GM18858 (cell line): ENCODE data around the gene ZBTB5.
"Not testable (repeated sequence)": the region's sequence is repeated elsewhere in the genome, so short reads cannot be mapped to it uniquely, and the experiment has no call there.

Experiments
- ATAC-seq: cut with Tn5 transposase; IDR thresholded peaks from one replicate; pipeline ENCODE4 v1.9.1; 2021; ENCODE audit not compliant: unreplicated experiment

The ZBTB5 gene

DNA sequence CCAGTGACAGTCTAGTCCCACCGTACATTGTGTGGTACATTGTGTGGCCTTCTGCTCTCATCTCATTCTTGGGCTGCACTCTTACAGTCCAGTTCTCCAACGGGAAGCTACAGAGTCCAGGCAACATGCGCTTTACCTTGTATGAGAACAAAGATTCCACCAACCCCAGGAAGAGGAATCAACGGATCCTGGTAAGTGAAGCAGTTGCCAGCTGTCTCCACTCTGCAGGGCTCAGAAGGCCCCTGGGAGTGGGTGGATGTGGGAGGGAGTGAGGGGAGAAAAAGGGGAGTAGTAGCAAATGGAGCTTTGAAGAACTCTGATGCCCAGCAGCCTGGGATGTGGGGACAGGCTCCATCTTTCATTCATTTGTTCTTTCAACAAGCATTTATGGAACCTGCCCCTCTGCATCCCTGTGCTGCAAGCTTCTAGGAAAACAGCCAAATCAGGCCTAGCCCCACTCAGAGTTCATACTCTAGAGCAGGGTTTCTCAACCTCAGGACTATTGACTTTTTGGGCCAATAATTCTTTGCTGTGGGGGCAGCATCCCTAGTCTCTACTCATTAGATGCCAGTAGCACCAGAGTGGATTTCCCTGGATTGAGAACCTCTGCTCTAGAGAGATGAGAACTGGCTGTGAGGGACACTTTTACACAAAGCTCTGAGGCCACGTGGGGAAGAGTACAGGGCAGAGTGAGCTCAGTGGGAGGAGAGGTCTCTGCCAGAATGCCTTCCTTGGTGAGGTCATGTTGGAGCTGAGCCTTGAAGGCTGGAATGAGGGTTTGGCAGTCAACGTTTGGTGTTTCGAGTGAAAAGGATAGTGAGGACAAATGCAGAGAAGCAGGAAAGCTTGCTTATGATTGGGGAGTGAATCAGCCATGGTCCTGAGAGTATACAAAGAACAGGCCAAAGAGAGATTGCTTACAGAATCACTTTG, 21.6 kb upstream of the ZBTB5 start:
- ATAC-seq = no peak

- ATAC-seq = no peak
These were observed 21.0 kb upstream of the ZBTB5 start for GRCh38 chr9:37486256-37486615.

GRCh38 chr9:37485389-37486255, 20.4 kb upstream of the ZBTB5 start, which contains the start of gene POLR1E:
POLR1E (plus strand) TSS chr9:37485948; CDS start chr9:37486048, 100 bp downstream.
- ATAC-seq = peak; percentile 92

- ATAC-seq = no peak
These were observed 15.5 kb upstream of the ZBTB5 start for GRCh38 chr9:37480759-37481158.

DNA sequence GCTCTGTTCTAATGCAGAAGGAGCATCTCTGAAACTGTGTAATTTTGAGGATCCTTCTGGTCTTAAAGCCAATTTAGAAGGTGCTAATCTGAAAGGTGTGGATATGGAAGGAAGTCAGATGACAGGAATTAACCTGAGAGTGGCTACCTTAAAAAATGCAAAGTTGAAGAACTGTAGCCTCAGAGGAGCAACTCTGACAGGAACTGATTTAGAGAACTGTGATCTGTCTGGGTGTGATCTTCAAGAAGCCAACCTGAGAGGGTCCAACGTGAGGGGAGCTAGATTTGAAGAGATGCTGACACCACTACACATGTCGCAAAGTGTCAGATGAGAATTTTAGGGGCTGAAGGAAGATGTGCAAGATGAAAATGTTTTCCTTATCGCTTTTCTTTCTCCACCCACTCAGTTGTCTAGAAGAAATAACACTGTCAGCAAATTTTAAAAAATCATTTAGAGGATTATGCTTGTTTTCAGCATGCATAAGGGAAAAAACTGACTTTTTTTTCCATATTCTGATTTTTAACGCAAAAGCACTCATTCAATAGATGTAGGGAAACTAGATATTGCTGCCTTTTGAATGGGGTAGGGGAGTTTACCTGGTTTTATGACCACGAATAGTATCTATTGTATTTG, 12.9 kb upstream of the ZBTB5 start:
- ATAC-seq = not testable (repeated sequence)

DNA sequence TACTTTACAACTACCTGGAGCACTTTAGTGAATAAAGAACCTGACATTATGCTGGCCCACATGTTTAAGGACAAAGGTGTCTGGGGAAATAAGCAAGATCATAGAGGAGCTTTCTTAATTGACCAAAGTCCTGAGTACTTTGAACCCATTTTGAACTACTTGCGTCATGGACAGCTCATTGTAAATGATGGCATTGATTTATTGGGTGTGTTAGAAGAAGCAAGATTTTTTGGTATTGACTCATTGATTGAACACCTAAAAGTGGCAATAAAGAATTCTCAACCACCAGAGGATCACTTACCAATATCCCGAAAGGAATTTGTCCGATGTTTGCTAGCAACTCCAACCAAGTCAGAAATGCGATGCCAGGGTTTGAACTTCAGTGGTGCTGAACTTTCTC, 12.2 kb upstream of the ZBTB5 start:
- not testable (repeated sequence) for ATAC-seq

DNA sequence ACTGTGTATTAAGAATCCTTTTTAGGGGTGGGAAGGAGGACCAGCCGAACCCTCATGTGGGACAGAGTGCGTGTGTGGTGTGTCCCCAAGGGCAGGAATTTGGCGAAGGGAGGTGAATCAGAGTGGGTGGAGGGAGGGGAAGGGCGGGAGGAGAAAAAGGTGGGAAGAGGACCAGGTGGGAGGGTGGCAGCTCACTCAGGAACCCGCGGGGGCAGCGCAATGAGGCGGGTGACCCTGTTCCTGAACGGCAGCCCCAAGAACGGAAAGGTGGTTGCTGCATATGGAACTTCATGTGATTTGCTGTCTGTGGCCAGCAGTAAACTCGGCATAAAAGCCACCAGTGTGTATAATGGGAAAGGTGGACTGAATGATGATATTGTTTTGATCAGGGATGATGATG, 11.7 kb upstream of the ZBTB5 start:
- ATAC-seq = no peak

- no peak for ATAC-seq
These were observed 9.2 kb upstream of the ZBTB5 start for GRCh38 chr9:37474438-37474837.

DNA sequence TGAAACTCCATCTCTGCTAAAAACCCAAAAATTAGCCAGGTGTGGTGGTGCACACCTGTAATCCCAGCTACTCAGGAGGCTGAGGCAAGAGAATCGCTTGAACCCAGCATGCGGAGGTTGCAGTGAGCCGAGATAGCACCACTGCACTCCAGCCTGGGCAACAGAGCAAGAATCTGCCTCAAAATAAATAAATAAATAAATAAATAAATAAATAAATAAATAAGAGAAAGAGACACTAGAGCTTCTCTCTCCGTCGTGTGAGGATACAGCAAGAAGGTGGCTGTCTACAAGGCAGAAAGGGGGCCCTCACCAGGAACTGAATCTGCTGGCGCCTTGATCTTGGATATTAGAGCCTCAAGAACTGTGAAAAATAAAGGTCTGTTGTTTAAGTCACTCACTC, 8.7 kb upstream of the ZBTB5 start:
- ATAC-seq = not testable (repeated sequence)

DNA sequence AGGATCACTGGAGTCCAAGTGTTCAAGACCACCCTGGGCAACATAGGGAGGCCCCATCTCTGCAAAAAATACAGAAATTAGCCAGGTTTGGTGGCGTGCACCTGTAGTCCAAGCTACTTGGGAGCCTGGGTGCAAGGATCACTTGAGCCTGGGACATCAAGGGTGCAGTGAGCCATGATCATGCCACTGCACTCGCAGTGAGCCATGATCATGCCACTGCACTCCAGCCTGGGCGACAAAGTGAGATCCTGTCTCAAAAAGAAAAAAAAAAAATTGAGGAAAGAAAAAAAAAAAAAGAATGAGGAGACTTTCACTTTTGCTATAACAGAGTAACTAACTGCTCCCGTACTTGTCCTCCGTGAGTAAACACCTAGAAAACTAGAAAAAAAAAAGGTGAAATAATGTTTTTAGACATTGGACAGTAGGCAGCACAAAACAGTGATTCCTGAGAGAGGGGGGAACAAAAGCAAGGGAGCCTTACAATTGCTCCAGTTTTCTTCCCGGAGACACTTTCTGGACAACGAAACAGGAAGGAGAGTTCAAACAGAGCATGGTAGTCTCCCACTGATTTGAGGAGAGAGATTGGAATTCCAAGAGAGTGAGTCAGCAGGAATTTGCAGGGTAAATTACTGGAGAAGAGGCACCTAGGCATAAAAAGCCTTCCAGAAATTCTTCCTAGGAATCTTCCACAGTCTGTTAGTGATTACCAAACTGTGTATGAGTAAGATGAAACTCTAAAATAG, 6.9 kb upstream of the ZBTB5 start:
- no peak for ATAC-seq

- ATAC-seq = no peak
These were observed 3.4 kb upstream of the ZBTB5 start for GRCh38 chr9:37468620-37469019.

GRCh38 chr9:37467530-37467929, 2.3 kb upstream of the ZBTB5 start:
- not testable (repeated sequence) for ATAC-seq

GRCh38 chr9:37466037-37466709, 923 bp upstream of the ZBTB5 start:
- ATAC-seq = no peak

GRCh38 chr9:37464426-37465248, 613 bp downstream of the ZBTB5 start:
- ATAC-seq = peak; percentile 23

DNA sequence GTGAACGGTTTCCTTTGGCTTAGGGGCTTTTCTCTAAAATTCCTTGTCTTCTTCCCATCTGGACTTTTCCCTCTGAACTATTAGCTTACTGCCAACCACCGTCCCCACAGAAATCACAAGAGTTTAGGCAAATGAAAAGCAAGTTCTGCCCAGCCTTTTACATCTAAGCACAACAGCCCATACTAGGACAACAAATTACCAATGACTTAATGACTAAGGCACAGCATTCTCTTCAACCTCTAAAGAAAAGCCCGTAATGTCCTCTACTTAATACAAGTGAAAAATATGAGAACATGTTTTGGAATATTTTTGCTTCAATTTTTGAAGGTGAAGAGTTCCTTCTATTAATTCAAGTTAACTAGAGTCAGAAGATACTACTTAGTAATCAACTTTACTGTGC, 1.2 kb downstream of the ZBTB5 start:
- no peak for ATAC-seq

DNA sequence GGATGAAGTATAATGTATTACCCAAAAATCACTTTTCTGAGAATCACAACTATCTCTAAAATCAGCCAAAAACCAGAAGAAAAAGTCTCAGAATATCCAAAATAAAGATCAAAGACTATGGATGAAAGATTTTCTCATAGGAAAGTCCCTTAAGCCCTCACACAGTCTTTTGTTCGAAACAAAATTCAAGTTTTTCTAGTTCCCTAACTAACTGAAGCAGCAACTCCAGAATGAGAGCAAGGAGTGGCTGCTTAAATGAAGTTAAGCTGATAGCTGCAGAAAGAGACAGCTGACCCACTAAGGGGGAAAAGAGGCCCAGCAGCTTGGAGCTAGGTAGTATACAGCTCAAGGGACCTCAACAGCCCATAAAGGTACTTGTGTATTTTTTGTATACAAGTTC, 8.4 kb downstream of the ZBTB5 start:
- ATAC-seq = no peak

DNA sequence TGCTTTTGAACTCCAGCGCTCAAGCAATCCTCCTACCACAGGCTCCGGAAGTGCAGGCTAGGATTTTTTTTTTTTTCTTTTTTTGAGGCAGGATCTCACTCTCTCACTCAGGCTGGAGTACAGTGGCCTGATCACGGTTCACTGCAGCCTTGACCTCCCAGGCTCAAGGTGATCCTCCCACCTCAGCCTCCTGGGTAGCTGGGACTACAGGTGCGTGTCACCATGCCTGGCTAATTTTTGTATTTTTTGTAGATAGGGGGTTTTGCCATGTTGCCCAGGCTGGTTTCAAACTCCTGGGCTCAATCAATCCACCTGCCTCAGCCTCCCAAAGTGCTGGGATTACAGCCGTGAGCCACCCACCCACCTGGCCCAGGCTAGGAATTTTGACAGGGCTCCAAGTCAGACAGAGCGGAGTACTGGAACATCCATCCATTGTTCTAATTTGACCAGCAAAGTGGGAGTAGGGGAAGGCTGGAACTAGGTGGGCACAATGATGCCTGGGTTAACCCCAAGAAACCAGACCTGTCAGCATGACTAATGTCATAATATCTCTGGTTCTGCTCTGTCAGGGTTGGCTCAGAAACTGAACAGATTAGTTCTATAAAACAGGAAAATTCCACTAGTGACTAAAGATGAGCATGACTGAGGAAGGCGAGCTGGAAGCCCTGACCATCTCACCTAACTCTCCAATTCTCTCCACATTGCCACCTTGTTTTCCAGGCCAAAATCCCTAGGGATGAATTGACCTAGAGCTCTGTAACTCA, 9.2 kb downstream of the ZBTB5 start:
- no peak for ATAC-seq

DNA sequence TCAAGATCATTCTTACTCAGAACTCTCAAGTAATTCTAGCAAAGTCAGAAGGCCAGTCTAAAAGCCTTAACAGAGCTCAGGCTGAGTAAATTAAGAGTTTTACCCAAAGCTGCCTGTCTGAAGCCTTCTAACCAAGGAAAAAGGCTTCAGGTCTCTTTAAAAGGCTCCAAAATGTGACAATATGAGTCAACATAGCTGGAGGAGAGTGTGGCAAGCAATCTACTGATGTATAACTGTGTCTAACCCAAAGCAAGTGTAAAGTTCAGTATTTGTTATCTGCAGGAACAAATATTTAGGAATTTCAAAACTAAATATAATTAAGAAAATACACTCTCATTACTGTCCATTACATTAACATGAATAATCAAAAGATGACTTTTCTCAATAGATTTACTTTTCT, 11.0 kb downstream of the ZBTB5 start:
- ATAC-seq = no peak

- ATAC-seq = no peak
These were observed 11.4 kb downstream of the ZBTB5 start for GRCh38 chr9:37453827-37454226.
